Neural cell (in vitro differentiated cells): ENCODE measurements around the gene FAF2. TPM values are rescaled to one million over a fixed set of nuclear protein-coding genes. Genes with fewer than 3 reads are reported as not detected.

Source experiments
- H2AFZ ChIP-seq: fragments of 200-600, 300-800 bp; sonication (generic), shearing (Covaris generic); 2 replicates; pipeline ENCODE4 v1.6.0; 2014; ENCODE audit warnings: low read depth, mild to moderate bottlenecking, antibody characterized with exemption, low read length, moderate library complexity
- H3F3A ChIP-seq: fragments of 200-600 bp; shearing (Covaris generic); 2 replicates; pipeline ENCODE4 v1.6.1; 2016; ENCODE audit warnings: mild to moderate bottlenecking, moderate library complexity, mixed read lengths, antibody characterized with exemption, low read length; ENCODE audit not compliant: insufficient read depth, poor library complexity, severe bottlenecking
- H3K27ac ChIP-seq: fragments of 200-600, 300-800 bp; sonication (generic), shearing (Covaris generic); 2 replicates; pipeline ENCODE4 v1.5.1; 2014; ENCODE audit warnings: mild to moderate bottlenecking, low read length, moderate library complexity
- H3K27me3 ChIP-seq: fragments of 300-800, 200-600 bp; sonication (generic), shearing (Covaris generic); 2 replicates; pipeline ENCODE4 v1.6.0; 2014; ENCODE audit warnings: mild to moderate bottlenecking, low read depth, low read length, moderate library complexity; ENCODE audit not compliant: insufficient read depth
- H3K36me3 ChIP-seq: fragments of 300-800, 200-600 bp; sonication (generic), shearing (Covaris generic); 2 replicates; pipeline ENCODE4 v1.5.1; 2014; ENCODE audit warnings: mild to moderate bottlenecking, antibody characterized with exemption, low read length, moderate library complexity; ENCODE audit not compliant: insufficient read depth
- H3K4me2 ChIP-seq: fragments of 300-800, 200-600 bp; sonication (generic), shearing (Covaris generic); 2 replicates; pipeline ENCODE4 v1.6.0; 2014; ENCODE audit warnings: mild to moderate bottlenecking, low read length
- H3K4me3 ChIP-seq: fragments of 300-800, 200-600 bp; sonication (generic), shearing (Covaris generic); 2 replicates; pipeline ENCODE4 v1.5.1; 2014; ENCODE audit warnings: mild to moderate bottlenecking, low read length, moderate library complexity
- H3K79me2 ChIP-seq: fragments of 200-600 bp; shearing (Covaris generic); replicated peaks from 2 replicates; pipeline ENCODE4 v1.6.0; 2014; ENCODE audit warnings: mild to moderate bottlenecking, low read length, moderate library complexity; ENCODE audit not compliant: insufficient read depth
- H3K9ac ChIP-seq: fragments of 300-800, 200-600 bp; sonication (generic), shearing (Covaris generic); 2 replicates; pipeline ENCODE4 v1.6.1; 2016; ENCODE audit warnings: mild to moderate bottlenecking, low read length, mixed read lengths
- H3K9me2 ChIP-seq: fragments of 200-600 bp; shearing (Covaris generic); 2 replicates; pipeline ENCODE4 v1.6.1; 2016; ENCODE audit warnings: mild to moderate bottlenecking, low read length, mixed read lengths; ENCODE audit not compliant: insufficient read depth
- H3K9me3 ChIP-seq: fragments of 200-600, 300-800 bp; sonication (generic), shearing (Covaris generic); 2 replicates; pipeline ENCODE4 v1.6.1; 2016; ENCODE audit warnings: mild to moderate bottlenecking, mixed run types, low read length, moderate library complexity, mixed read lengths
- H4K20me1 ChIP-seq: fragments of 200-600 bp; shearing (Covaris generic); 2 replicates; pipeline ENCODE4 v1.6.1; 2016; ENCODE audit warnings: mild to moderate bottlenecking, mixed run types; ENCODE audit not compliant: insufficient read depth
- CTCF ChIP-seq: fragments of 450-650 bp; IDR thresholded peaks from 2 replicates; pipeline ENCODE4 v1.5.1; 2014; ENCODE audit warnings: antibody characterized with exemption, mild to moderate bottlenecking, moderate library complexity; ENCODE audit not compliant: poor library complexity, severe bottlenecking
- EP300 ChIP-seq: fragments of 450-650 bp; conservative IDR thresholded peaks from 2 replicates; pipeline ENCODE4 v1.6.1; 2014; ENCODE audit warnings: antibody characterized with exemption, mild to moderate bottlenecking, moderate library complexity; ENCODE audit not compliant: poor library complexity, severe bottlenecking
- EZH2 ChIP-seq: fragments of 200-600, 300-800 bp; shearing (Covaris generic), sonication (generic); IDR thresholded peaks from 2 replicates; pipeline ENCODE4 v1.6.1; 2014; ENCODE audit warnings: antibody characterized with exemption, low read length, borderline replicate concordance, mild to moderate bottlenecking; ENCODE audit not compliant: insufficient read depth, poor library complexity, severe bottlenecking
- MXI1 ChIP-seq: fragments of 450-650 bp; conservative IDR thresholded peaks from 2 replicates; pipeline ENCODE4 v1.6.1; 2014; ENCODE audit warnings: antibody characterized with exemption, mild to moderate bottlenecking; ENCODE audit not compliant: poor library complexity, severe bottlenecking
- POLR2AphosphoS5 ChIP-seq: IDR thresholded peaks from 2 replicates; pipeline ENCODE4 v1.6.1; 2012
- RAD21 ChIP-seq: fragments of 450-650 bp; conservative IDR thresholded peaks from 2 replicates; pipeline ENCODE4 v1.6.1; 2014; ENCODE audit warnings: antibody characterized with exemption, mild to moderate bottlenecking, moderate library complexity
- REST ChIP-seq: IDR thresholded peaks from 2 replicates; pipeline ENCODE4 v1.6.1; 2012; ENCODE audit warnings: borderline replicate concordance
- SMC3 ChIP-seq: fragments of 450-650 bp; conservative IDR thresholded peaks from 2 replicates; pipeline ENCODE4 v1.6.1; 2014; ENCODE audit warnings: antibody characterized with exemption, mild to moderate bottlenecking, moderate library complexity; ENCODE audit not compliant: poor library complexity
- TAF1 ChIP-seq: IDR thresholded peaks from 2 replicates; pipeline ENCODE4 v1.6.1; 2012; ENCODE audit warnings: low read depth
- polyA plus RNA-seq: library from polyadenylated mRNA; depleted of rRNA; stranded (reverse); fragments of >200 nt; gene quantifications from 2 replicates; pipeline ENCODE4 v1.2.3, GENCODE V29; 2014

The FAF2 gene
- polyA plus RNA-seq, 1 donor from 2014 or later, result 30.8 TPM

- Histone ChIP-seq H3K27me3 (no peaks in the 10 kb centered on the region), H3K9me2 (no peaks in the 10 kb centered on the region), H3F3A (no peaks in the 10 kb centered on the region), H3K36me3 (peaks cover 7% of the 10 kb centered on the region), H3K4me2 (no peak overlapping the region), H4K20me1 (no peaks in the 10 kb centered on the region), H3K9me3 (no peaks in the 10 kb centered on the region), H3K4me3 (no peak overlapping the region), H2AFZ (no peak overlapping the region), H3K79me2 (no peaks in the 10 kb centered on the region), H3K27ac (no peak overlapping the region), H3K9ac (no peak overlapping the region)
- no peak for TF ChIP-seq TAF1
- TF ChIP-seq SMC3, result no peak
- TF ChIP-seq CTCF, result no peak
- no peak for TF ChIP-seq RAD21
- TF ChIP-seq EP300, result no peak
- TF ChIP-seq EZH2, result no peak
- TF ChIP-seq POLR2AphosphoS5, result no peak
- no peak for TF ChIP-seq MXI1
- TF ChIP-seq REST, result no peak
Measured at GRCh38 chr5:176503496-176503895, 55.3 kb downstream of the FAF2 start.

- H2AFZ ChIP-seq, result no peak overlapping the region
- H3K9ac ChIP-seq, result no peak overlapping the region
- H4K20me1 ChIP-seq, result no peaks in the 10 kb centered on the region
- H3K79me2 ChIP-seq, result no peaks in the 10 kb centered on the region
- H3K4me2 ChIP-seq, result no peak overlapping the region
- H3K9me3 ChIP-seq, result no peaks in the 10 kb centered on the region
- no peaks in the 10 kb centered on the region for H3F3A ChIP-seq
- no peak overlapping the region for H3K27ac ChIP-seq
- no peaks in the 10 kb centered on the region for H3K27me3 ChIP-seq
- H3K4me3 ChIP-seq, result no peak overlapping the region
- no peaks in the 10 kb centered on the region for H3K36me3 ChIP-seq
- H3K9me2 ChIP-seq, result no peaks in the 10 kb centered on the region
- TF ChIP-seq REST (no peak), RAD21 (no peak), TAF1 (no peak), SMC3 (no peak), EP300 (no peak), EZH2 (no peak), MXI1 (no peak), CTCF (no peak), POLR2AphosphoS5 (no peak)
Measured at GRCh38 chr5:176507911-176508310, 59.7 kb downstream of the FAF2 start.
